HepG2 (cell line): ENCODE results near the gene SERPINE2. TPM values are rescaled to one million over a fixed set of nuclear protein-coding genes. Genes with fewer than 3 reads are reported as not detected.

ENCODE experiments used
- HNF4G ChIP-seq, 2 experiments: sonication (generic) in 1 of 2; formaldehyde crosslinking in 1 of 2; IDR thresholded peaks; 2 replicates each; pipeline versions ENCODE4 v1.4.0 to v1.6.1; 2011 to 2020; ENCODE audit warnings: borderline replicate concordance in 2 of 2, low read depth in 2 of 2, mild to moderate bottlenecking in 2 of 2, low read length in 1 of 2, missing genetic modification reagents in 1 of 2, moderate library complexity in 1 of 2
- KDM5A ChIP-seq: fragments of 200-600 bp; sonication (generic); IDR thresholded peaks from 2 replicates; pipeline ENCODE4 v1.7.0; 2018; ENCODE audit warnings: antibody characterized with exemption, mild to moderate bottlenecking, low read length, borderline replicate concordance
- MAFK ChIP-seq, 2 experiments: IDR thresholded peaks in 1 of 2; conservative IDR thresholded peaks in 1 of 2; 2 replicates each; pipeline ENCODE4 v1.6.1; 2011; ENCODE audit warnings: improper control_type of control experiment in 2 of 2, low read length in 2 of 2
- MAZ ChIP-seq, 2 experiments: sonication (generic) in 1 of 2; formaldehyde crosslinking in 1 of 2; IDR thresholded peaks; 2 replicates each; pipeline versions ENCODE4 v1.5.0 to v1.6.1; 2012 to 2020; ENCODE audit warnings: low read depth in 2 of 2, mild to moderate bottlenecking in 2 of 2, borderline replicate concordance in 1 of 2, improper control_type of control experiment in 1 of 2, low read length in 1 of 2, missing genetic modification reagents in 1 of 2, moderate library complexity in 1 of 2
- MIXL1 ChIP-seq: IDR thresholded peaks from 2 replicates; pipeline ENCODE4 v1.6.1; 2016
- NFIC ChIP-seq: IDR thresholded peaks from 2 replicates; pipeline ENCODE4 v1.6.1; 2012; ENCODE audit warnings: mild to moderate bottlenecking, low read length, inconsistent platforms
- PAF1 ChIP-seq: IDR thresholded peaks from 2 replicates; pipeline ENCODE4 v1.6.1; 2016; ENCODE audit warnings: missing genetic modification reagents, missing compliant biosample characterization
- PRPF4 ChIP-seq: fragments of 200-400 bp; formaldehyde crosslinking; IDR thresholded peaks from 2 replicates; pipeline ENCODE4 v1.6.1; 2016; ENCODE audit warnings: low read length, low read depth; ENCODE audit not compliant: poor library complexity, severe bottlenecking
- RBM39 ChIP-seq: fragments of 200-400 bp; formaldehyde crosslinking; IDR thresholded peaks from one replicate; pipeline ENCODE4 v1.6.1; 2018; ENCODE audit warnings: antibody characterized with exemption, mild to moderate bottlenecking, low read depth, low read length; ENCODE audit not compliant: poor library complexity, severe bottlenecking
- SIX1 ChIP-seq: sonication (generic); formaldehyde crosslinking; IDR thresholded peaks from 2 replicates; pipeline ENCODE4 v1.4.0; 2020; ENCODE audit warnings: missing genetic modification reagents, borderline replicate concordance
- SKI ChIP-seq: fragments of 450-650 bp; IDR thresholded peaks from one replicate; pipeline ENCODE4 v1.6.1; 2018; ENCODE audit warnings: mild to moderate bottlenecking; ENCODE audit not compliant: partially characterized antibody
- SNRNP70 ChIP-seq: fragments of 200-400 bp; formaldehyde crosslinking; IDR thresholded peaks from 2 replicates; pipeline ENCODE4 v1.6.1; 2017; ENCODE audit warnings: mild to moderate bottlenecking, low read depth, low read length, moderate library complexity
- TGIF2 ChIP-seq: IDR thresholded peaks from 2 replicates; pipeline ENCODE4 v1.6.1; 2016; ENCODE audit warnings: control low read depth, missing compliant biosample characterization
- ZNF124 ChIP-seq: sonication (generic); formaldehyde crosslinking; IDR thresholded peaks from 2 replicates; pipeline ENCODE4 v1.4.0; 2020; ENCODE audit warnings: missing genetic modification reagents
- ZNF343 ChIP-seq: sonication (generic); formaldehyde crosslinking; IDR thresholded peaks from 2 replicates; pipeline ENCODE4 v1.4.0; 2020; ENCODE audit warnings: mild to moderate bottlenecking, missing genetic modification reagents
- ZNF710 ChIP-seq: sonication (generic); formaldehyde crosslinking; IDR thresholded peaks from 2 replicates; pipeline ENCODE4 v1.5.0; 2020; ENCODE audit warnings: mild to moderate bottlenecking, missing genetic modification reagents, borderline replicate concordance
- ZNF781 ChIP-seq: sonication (generic); formaldehyde crosslinking; IDR thresholded peaks from 2 replicates; pipeline ENCODE4 v1.5.1; 2020; ENCODE audit warnings: borderline replicate concordance, mild to moderate bottlenecking, missing genetic modification reagents; ENCODE audit errors: not compliant biosample characterization
- ZSCAN21 ChIP-seq: sonication (generic); formaldehyde crosslinking; IDR thresholded peaks from 2 replicates; pipeline ENCODE4 v1.8.0; 2022; ENCODE audit warnings: mild to moderate bottlenecking, missing genetic modification reagents, moderate library complexity, borderline replicate concordance
- polyA plus RNA-seq, 8 experiments: library from polyadenylated mRNA; depleted of rRNA in 3 of 8; stranded (reverse) in 7 of 8; unstranded in 1 of 8; fragments of >200 nt; fragmentation: Illumina TruSeq in 4 of 8; extraction: Trizol in 4 of 8; gene quantifications; 2 replicates each; pipeline versions ENCODE4 v1.2.1 to v1.2.3, GENCODE V29; 2011 to 2016; ENCODE audit warnings: low read depth in 4 of 8, missing spikeins in 1 of 8, mixed read lengths in 1 of 8; ENCODE audit not compliant: insufficient read depth in 1 of 8
- total RNA-seq, 5 experiments: library from RNA; depleted of rRNA; stranded (reverse); fragments of >200 nt; fragmentation: Illumina TruSeq; extraction: Trizol; gene quantifications; 2 replicates each; pipeline ENCODE4 v1.2.3, GENCODE V29; 2016; ENCODE audit warnings: low read depth in 1 of 5
- TF ChIP-seq, protein P1 (sequence below): sonication (generic); formaldehyde crosslinking; IDR thresholded peaks from 2 replicates; pipeline ENCODE4 v1.4.0; 2020; ENCODE audit warnings: mild to moderate bottlenecking, missing genetic modification reagents, borderline replicate concordance
- TF ChIP-seq, protein P2 (sequence below): sonication (generic); formaldehyde crosslinking; IDR thresholded peaks from 2 replicates; pipeline ENCODE4 v1.4.0; 2020; ENCODE audit warnings: missing genetic modification reagents, borderline replicate concordance
- TF ChIP-seq, protein P3 (sequence below): sonication (generic); formaldehyde crosslinking; IDR thresholded peaks from 2 replicates; pipeline ENCODE4 v1.4.0; 2020; ENCODE audit warnings: missing genetic modification reagents

Gene SERPINE2
- total and polyA plus RNA-seq, 2 of the 13 experiments (the other 11 are each of a cell fraction or from before 2014, with no cell fraction given), result 7.9 to 18.1 TPM

GRCh38 chr2:223944166-223944702 lies 94.9 kb downstream of the SERPINE2 start (continued):
- TF ChIP-seq, protein P1, sequence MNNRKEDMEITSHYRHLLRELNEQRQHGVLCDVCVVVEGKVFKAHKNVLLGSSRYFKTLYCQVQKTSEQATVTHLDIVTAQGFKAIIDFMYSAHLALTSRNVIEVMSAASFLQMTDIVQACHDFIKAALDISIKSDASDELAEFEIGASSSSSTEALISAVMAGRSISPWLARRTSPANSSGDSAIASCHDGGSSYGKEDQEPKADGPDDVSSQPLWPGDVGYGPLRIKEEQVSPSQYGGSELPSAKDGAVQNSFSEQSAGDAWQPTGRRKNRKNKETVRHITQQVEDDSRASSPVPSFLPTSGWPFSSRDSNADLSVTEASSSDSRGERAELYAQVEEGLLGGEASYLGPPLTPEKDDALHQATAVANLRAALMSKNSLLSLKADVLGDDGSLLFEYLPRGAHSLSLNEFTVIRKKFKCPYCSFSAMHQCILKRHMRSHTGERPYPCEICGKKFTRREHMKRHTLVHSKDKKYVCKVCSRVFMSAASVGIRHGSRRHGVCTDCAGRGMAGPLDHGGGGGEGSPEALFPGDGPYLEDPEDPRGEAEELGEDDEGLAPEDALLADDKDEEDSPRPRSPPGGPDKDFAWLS (CRISPR knock-in tag), result no peak
- TF ChIP-seq ZNF343 (CRISPR knock-in tag) (no peak), MIXL1 (CRISPR knock-in tag) (0 out of 2 replicates have a peak, but pooled peaks have one; percentile 32), RBM39 (no peak), ZNF710 (CRISPR knock-in tag) (peak; percentile 56; the same call in 1 of the 2 replicates), ZNF124 (CRISPR knock-in tag) (peak; percentile 39; the same call in 1 of the 2 replicates), ZNF781 (CRISPR knock-in tag) (peak; percentile 84), KDM5A (no peak; the same call in 1 of the 2 replicates), TGIF2 (CRISPR knock-in tag) (peak; percentile 49; the same call in 1 of the 2 replicates), PAF1 (CRISPR knock-in tag) (no peak), PRPF4 (no peak), ZSCAN21 (CRISPR knock-in tag) (peak; percentile 84), SNRNP70 (no peak), SIX1 (CRISPR knock-in tag) (no peak), MAFK (conservative IDR thresholded peaks at IDR 0.05 in 1 of 2, IDR thresholded peaks at IDR 0.05 in 1 of 2; ENCODE audit: low read length in 2 of 2) (no peak), MAZ (IDR thresholded peaks at IDR 0.05; ENCODE audit: borderline replicate concordance, low read depth, low read length) (0 out of 2 replicates have a peak, but pooled peaks have one; percentile 56), MAZ (CRISPR knock-in tag; IDR thresholded peaks at IDR 0.05; ENCODE audit: low read depth) (no peak), NFIC (no peak), HNF4G (IDR thresholded peaks at IDR 0.05; ENCODE audit: borderline replicate concordance, low read depth, low read length) (no peak), HNF4G (CRISPR knock-in tag; IDR thresholded peaks at IDR 0.05; ENCODE audit: borderline replicate concordance, low read depth) (peak; percentile 21; the same call in 1 of the 2 replicates), SKI (no peak)
- TF ChIP-seq, protein P2, sequence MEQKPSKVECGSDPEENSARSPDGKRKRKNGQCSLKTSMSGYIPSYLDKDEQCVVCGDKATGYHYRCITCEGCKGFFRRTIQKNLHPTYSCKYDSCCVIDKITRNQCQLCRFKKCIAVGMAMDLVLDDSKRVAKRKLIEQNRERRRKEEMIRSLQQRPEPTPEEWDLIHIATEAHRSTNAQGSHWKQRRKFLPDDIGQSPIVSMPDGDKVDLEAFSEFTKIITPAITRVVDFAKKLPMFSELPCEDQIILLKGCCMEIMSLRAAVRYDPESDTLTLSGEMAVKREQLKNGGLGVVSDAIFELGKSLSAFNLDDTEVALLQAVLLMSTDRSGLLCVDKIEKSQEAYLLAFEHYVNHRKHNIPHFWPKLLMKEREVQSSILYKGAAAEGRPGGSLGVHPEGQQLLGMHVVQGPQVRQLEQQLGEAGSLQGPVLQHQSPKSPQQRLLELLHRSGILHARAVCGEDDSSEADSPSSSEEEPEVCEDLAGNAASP (CRISPR knock-in tag), result peak; percentile 38; the same call in 1 of the 2 replicates
- TF ChIP-seq, protein P3, sequence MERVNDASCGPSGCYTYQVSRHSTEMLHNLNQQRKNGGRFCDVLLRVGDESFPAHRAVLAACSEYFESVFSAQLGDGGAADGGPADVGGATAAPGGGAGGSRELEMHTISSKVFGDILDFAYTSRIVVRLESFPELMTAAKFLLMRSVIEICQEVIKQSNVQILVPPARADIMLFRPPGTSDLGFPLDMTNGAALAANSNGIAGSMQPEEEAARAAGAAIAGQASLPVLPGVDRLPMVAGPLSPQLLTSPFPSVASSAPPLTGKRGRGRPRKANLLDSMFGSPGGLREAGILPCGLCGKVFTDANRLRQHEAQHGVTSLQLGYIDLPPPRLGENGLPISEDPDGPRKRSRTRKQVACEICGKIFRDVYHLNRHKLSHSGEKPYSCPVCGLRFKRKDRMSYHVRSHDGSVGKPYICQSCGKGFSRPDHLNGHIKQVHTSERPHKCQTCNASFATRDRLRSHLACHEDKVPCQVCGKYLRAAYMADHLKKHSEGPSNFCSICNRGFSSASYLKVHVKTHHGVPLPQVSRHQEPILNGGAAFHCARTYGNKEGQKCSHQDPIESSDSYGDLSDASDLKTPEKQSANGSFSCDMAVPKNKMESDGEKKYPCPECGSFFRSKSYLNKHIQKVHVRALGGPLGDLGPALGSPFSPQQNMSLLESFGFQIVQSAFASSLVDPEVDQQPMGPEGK (CRISPR knock-in tag), result peak; percentile 76
